GM12872 (cell line): ENCODE data around the gene PCNX1.

Source experiments
- CTCF ChIP-seq: IDR thresholded peaks from 3 replicates; pipeline ENCODE4 v1.5.1; 2011; ENCODE audit warnings: low read depth, mild to moderate bottlenecking, low read length, moderate library complexity; ENCODE audit not compliant: insufficient read depth

Gene PCNX1

GRCh38 chr14:70909733-70910614 lies 2.7 kb downstream of the PCNX1 start:
- TF ChIP-seq CTCF: no peak

- no peak for TF ChIP-seq CTCF
Observed at GRCh38 chr14:70915415-70915814, 8.2 kb downstream of the PCNX1 start.

- no peak for TF ChIP-seq CTCF
Observed at GRCh38 chr14:70916300-70916699, 9.0 kb downstream of the PCNX1 start.

GRCh38 chr14:70916799-70917198 lies 9.5 kb downstream of the PCNX1 start:
- no peak for TF ChIP-seq CTCF

GRCh38 chr14:70917633-70918032 lies 10.4 kb downstream of the PCNX1 start:
- no peak for TF ChIP-seq CTCF

- TF ChIP-seq CTCF: no peak
Observed at GRCh38 chr14:70919774-70920173, 12.5 kb downstream of the PCNX1 start.

- no peak for TF ChIP-seq CTCF
Observed at GRCh38 chr14:70920608-70921007, 13.3 kb downstream of the PCNX1 start.
